Gastrocnemius medialis (tissue), 4 donors: Measurements from ENCODE around the gene GK2.

Source experiments
- CTCF ChIP-seq, 5 experiments: fragments of 450-650 bp in 3 of 5; fragments of 200-600 bp in 2 of 5; sonication (generic) in 2 of 5; IDR thresholded peaks in 4 of 5; conservative IDR thresholded peaks in 1 of 5; 1 replicate in 4 of 5; 2 replicates in 1 of 5; pipeline ENCODE4 v1.5.1; 2016 to 2019; ENCODE audit warnings: antibody characterized with exemption in 5 of 5, mild to moderate bottlenecking in 3 of 5, moderate library complexity in 3 of 5
- POLR2A ChIP-seq, 2 donors: fragments of 450-650 bp; IDR thresholded peaks; one replicate each; pipeline ENCODE4 v1.6.1; 2017; ENCODE audit warnings: antibody characterized with exemption in 2 of 2, mild to moderate bottlenecking in 2 of 2, moderate library complexity in 2 of 2

- TF ChIP-seq CTCF (IDR thresholded peaks at IDR 0.05 in 4 of 5, conservative IDR thresholded peaks at IDR 0.05 in 1 of 5) (no peak), POLR2A (IDR thresholded peaks at IDR 0.05) (no peak)
These were observed 50.7 kb downstream of the GK2 start for GRCh38 chr4:79357365-79357764.
